22Rv1 (cell line): ENCODE results near the gene NRCAM.

ENCODE experiments used
- CTCF ChIP-seq: fragments of 450-650 bp; IDR thresholded peaks from 2 replicates; pipeline ENCODE4 v1.5.1; 2017; ENCODE audit warnings: mild to moderate bottlenecking
- ZFX ChIP-seq: fragments of 450-650 bp; IDR thresholded peaks from 2 replicates; pipeline ENCODE4 v1.6.1; 2017; ENCODE audit warnings: antibody characterized with exemption, borderline replicate concordance

DNA sequence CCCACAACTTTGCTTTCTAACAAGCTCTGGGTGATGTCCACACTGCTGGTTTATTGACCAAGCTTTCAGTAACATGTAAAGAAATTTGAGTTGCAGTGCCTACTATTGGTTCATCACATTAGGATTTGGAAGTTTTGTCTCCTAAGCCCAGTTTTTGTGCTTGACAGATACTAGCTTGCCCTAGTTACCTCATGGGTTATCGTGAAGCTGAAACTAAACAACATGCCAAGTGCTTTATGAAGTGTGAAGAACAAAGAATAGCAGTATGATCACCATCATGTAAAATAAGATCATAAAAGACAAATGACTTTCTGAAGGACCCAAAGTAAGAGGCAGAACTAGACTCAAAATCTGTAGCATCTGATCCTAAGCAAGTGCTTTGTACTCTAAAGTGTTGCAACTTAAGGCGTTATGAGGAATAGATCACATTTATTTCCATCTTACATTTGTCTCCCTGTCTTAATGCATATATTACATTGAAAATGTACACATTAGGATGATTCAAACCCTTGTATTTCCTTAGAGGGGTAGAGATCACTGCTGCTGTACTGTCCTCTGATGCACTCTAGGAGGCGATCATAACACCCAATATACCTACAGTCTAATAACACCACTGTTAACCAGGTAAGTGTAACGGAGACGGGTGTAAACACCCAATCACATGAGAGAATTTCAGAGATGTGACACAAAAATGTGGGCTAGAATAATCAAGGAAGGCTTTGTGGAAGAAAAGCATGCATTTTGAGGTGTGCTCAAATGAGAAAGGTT, 71.3 kb downstream of the NRCAM start:
- TF ChIP-seq CTCF: peak; percentile 46
- no peak for TF ChIP-seq ZFX
